H9 (cell line): ENCODE data around the gene FASLG. TPM values are rescaled to one million over a fixed set of nuclear protein-coding genes. Genes with fewer than 3 reads are reported as not detected.

Source experiments
- DNase-seq: peaks from one replicate; pipeline ENCODE4 v3.0.0-alpha.2; 2017
- H2AFZ ChIP-seq: one replicate; pipeline ENCODE4 v1.6.1; 2013; ENCODE audit warnings: mild to moderate bottlenecking, low read length, control low read depth, moderate library complexity
- H2AK5ac ChIP-seq: 2 replicates; pipeline ENCODE4 v1.6.1; 2013; ENCODE audit warnings: low read length, control low read depth, mixed read lengths; ENCODE audit not compliant: insufficient read length
- H2BK120ac ChIP-seq: one replicate; pipeline ENCODE4 v1.6.1; 2013; ENCODE audit warnings: low read depth, mild to moderate bottlenecking, low read length, control low read depth, inconsistent platforms; ENCODE audit not compliant: poor library complexity, severe bottlenecking
- H2BK12ac ChIP-seq: 2 replicates; pipeline ENCODE4 v1.6.1; 2013; ENCODE audit warnings: low read length, control low read depth, mixed read lengths, low read depth; ENCODE audit not compliant: insufficient read length
- H2BK15ac ChIP-seq: 2 replicates; pipeline ENCODE4 v1.6.1; 2013; ENCODE audit warnings: low read depth, low read length, control low read depth
- H2BK20ac ChIP-seq: one replicate; pipeline ENCODE4 v1.6.1; 2013; ENCODE audit warnings: low read depth, mild to moderate bottlenecking, low read length, control low read depth, inconsistent platforms; ENCODE audit not compliant: poor library complexity, severe bottlenecking
- H2BK5ac ChIP-seq: 2 replicates; pipeline ENCODE4 v1.6.1; 2013; ENCODE audit warnings: low read length, control low read depth, mixed read lengths; ENCODE audit not compliant: insufficient read length
- H3K14ac ChIP-seq: 2 replicates; pipeline ENCODE4 v1.6.1; 2013; ENCODE audit warnings: low read length, control low read depth; ENCODE audit not compliant: insufficient read depth
- H3K18ac ChIP-seq: 2 replicates; pipeline ENCODE4 v1.6.1; 2013; ENCODE audit warnings: low read depth, mild to moderate bottlenecking, mixed read lengths, low read length, control low read depth; ENCODE audit not compliant: insufficient read length
- H3K23ac ChIP-seq: 2 replicates; pipeline ENCODE4 v1.6.1; 2013; ENCODE audit warnings: low read length, control low read depth, mixed read lengths, low read depth; ENCODE audit not compliant: insufficient read length
- H3K23me2 ChIP-seq: 2 replicates; pipeline ENCODE4 v1.6.1; 2013; ENCODE audit warnings: low read depth, mild to moderate bottlenecking, mixed read lengths, low read length, control low read depth; ENCODE audit not compliant: insufficient read length, poor library complexity, severe bottlenecking
- H3K27ac ChIP-seq: 2 replicates; pipeline ENCODE4 v1.5.1; 2013; ENCODE audit warnings: low read length, control low read depth, mixed read lengths, low read depth; ENCODE audit not compliant: insufficient read length
- H3K27me3 ChIP-seq: 2 replicates; pipeline ENCODE4 v1.6.1; 2013; ENCODE audit warnings: low read length, control low read depth, inconsistent platforms; ENCODE audit not compliant: insufficient read depth
- H3K4ac ChIP-seq: 2 replicates; pipeline ENCODE4 v1.6.1; 2013; ENCODE audit warnings: low read depth, mild to moderate bottlenecking, control low read depth, inconsistent platforms, low read length, moderate library complexity
- H3K4me1 ChIP-seq: 2 replicates; pipeline ENCODE4 v1.6.1; 2013; ENCODE audit warnings: low read length, control low read depth, inconsistent platforms; ENCODE audit not compliant: insufficient read depth
- H3K4me2 ChIP-seq: 2 replicates; pipeline ENCODE4 v1.6.1; 2013; ENCODE audit warnings: low read length, control low read depth, mixed read lengths; ENCODE audit not compliant: insufficient read length, insufficient read depth
- H3K56ac ChIP-seq: 2 replicates; pipeline ENCODE4 v1.6.1; 2013; ENCODE audit warnings: low read depth, mild to moderate bottlenecking, mixed read lengths, low read length, control low read depth; ENCODE audit not compliant: insufficient read length
- H3K79me1 ChIP-seq: 2 replicates; pipeline ENCODE4 v1.6.1; 2013; ENCODE audit warnings: low read depth, mild to moderate bottlenecking, moderate library complexity, low read length, control low read depth, inconsistent platforms; ENCODE audit not compliant: insufficient read depth, poor library complexity, severe bottlenecking
- H3K79me2 ChIP-seq: 2 replicates; pipeline ENCODE4 v1.6.1; 2013; ENCODE audit warnings: low read length, control low read depth, inconsistent platforms; ENCODE audit not compliant: insufficient read depth
- H3K9ac ChIP-seq: 2 replicates; pipeline ENCODE4 v1.6.1; 2013; ENCODE audit warnings: low read length, control low read depth, mixed read lengths; ENCODE audit not compliant: insufficient read length; ENCODE audit errors: extremely low read depth
- H3K9me3 ChIP-seq: one replicate; pipeline ENCODE4 v1.6.1; 2013; ENCODE audit warnings: low read depth, low read length, inconsistent platforms; ENCODE audit not compliant: control insufficient read depth
- H3T11ph ChIP-seq: one replicate; pipeline ENCODE4 v1.6.1; 2013; ENCODE audit warnings: mild to moderate bottlenecking, low read length, control low read depth, inconsistent platforms
- H4K20me1 ChIP-seq: one replicate; pipeline ENCODE4 v1.6.1; 2013; ENCODE audit not compliant: control insufficient read depth, insufficient read length, insufficient read depth
- H4K5ac ChIP-seq: 2 replicates; pipeline ENCODE4 v1.6.1; 2013; ENCODE audit warnings: low read depth, mild to moderate bottlenecking, mixed read lengths, low read length, control low read depth; ENCODE audit not compliant: insufficient read length
- H4K8ac ChIP-seq: replicated peaks from 2 replicates; pipeline ENCODE4 v1.6.1; 2013; ENCODE audit warnings: low read length, control low read depth, mixed read lengths, low read depth; ENCODE audit not compliant: insufficient read length
- H4K91ac ChIP-seq: 2 replicates; pipeline ENCODE4 v1.6.1; 2013; ENCODE audit warnings: low read depth, mild to moderate bottlenecking, moderate library complexity, mixed read lengths, low read length, control low read depth; ENCODE audit not compliant: insufficient read length
- H3K27ac Mint-ChIP-seq, 3 experiments: 2 replicates in 2 of 3; 3 replicates in 1 of 3; pipeline ENCODE4 v1.8.0; 2020 to 2021; ENCODE audit warnings: mixed read lengths in 3 of 3, mild to moderate bottlenecking in 1 of 3, moderate library complexity in 1 of 3
- H3K27me3 Mint-ChIP-seq: 2 replicates; pipeline ENCODE4 v1.8.0; 2021; ENCODE audit warnings: low read depth, mild to moderate bottlenecking, moderate library complexity, mixed read lengths
- H3K36me3 Mint-ChIP-seq, 3 experiments: 2 replicates in 2 of 3; 3 replicates in 1 of 3; pipeline ENCODE4 v1.8.0; 2020 to 2021; ENCODE audit warnings: low read depth in 3 of 3, mixed read lengths in 3 of 3; ENCODE audit not compliant: insufficient read depth in 1 of 3
- H3K4me1 Mint-ChIP-seq, 2 experiments: 2 replicates each; pipeline ENCODE4 v1.8.0; 2020; ENCODE audit warnings: mixed read lengths in 2 of 2
- H3K4me3 Mint-ChIP-seq, 2 experiments: 2 replicates in 1 of 2; 3 replicates in 1 of 2; pipeline ENCODE4 v1.8.0; 2020 to 2021; ENCODE audit warnings: mild to moderate bottlenecking in 2 of 2, mixed read lengths in 2 of 2, moderate library complexity in 1 of 2
- H3K9me3 Mint-ChIP-seq, 2 experiments: 2 replicates in 1 of 2; 3 replicates in 1 of 2; pipeline ENCODE4 v1.8.0; 2020; ENCODE audit warnings: mild to moderate bottlenecking in 2 of 2, mixed read lengths in 2 of 2, moderate library complexity in 1 of 2
- WGBS: extraction: QIAGEN DNeasy Blood & Tissue Kit; methylation state at CpG from one replicate; pipeline ENCODE4 v1.1.7; 2013; ENCODE audit warnings: missing lambda C conversion rate, low lambda C conversion rate, mixed read lengths; ENCODE audit not compliant: insufficient read length; ENCODE audit errors: extremely low coverage; 5-methylcytosine and 5-hydroxymethylcytosine counted together
- total RNA-seq: library from RNA; stranded (reverse); gene quantifications from 2 replicates; pipeline ENCODE4 v1.2.1, GENCODE V29; 2021
- TF ChIP-seq, protein P1 (sequence below): fragments of 200-600 bp; sonication (generic); conservative IDR thresholded peaks from 3 replicates; pipeline ENCODE4 v1.8.0; 2021; ENCODE audit warnings: antibody characterized with exemption, mild to moderate bottlenecking

The FASLG gene
- total RNA-seq, 1 experiment from 2014 or later = not detected

DNA sequence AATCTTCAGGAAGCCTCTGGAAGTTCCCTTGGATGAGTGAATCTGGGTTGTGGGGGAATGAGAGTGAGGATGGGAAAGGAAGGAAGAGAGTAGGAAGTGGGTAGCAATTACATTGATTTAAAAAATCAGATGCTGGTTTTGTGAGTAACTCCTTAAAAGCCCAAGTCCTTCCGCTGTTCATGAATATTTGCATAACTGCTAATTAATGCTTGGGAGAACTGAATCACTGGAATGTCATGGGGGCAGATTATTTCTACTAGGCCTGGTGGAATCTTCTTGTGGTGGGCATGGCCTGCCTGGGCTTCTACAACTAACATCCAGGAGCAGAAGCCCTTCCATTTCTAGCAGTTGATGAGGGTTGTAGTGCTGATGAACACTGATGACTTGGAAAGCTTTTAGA lies 52.7 kb downstream of the FASLG start:
- H3K4ac ChIP-seq = no peak overlapping the region
- H2BK5ac ChIP-seq = no peak overlapping the region
- TF ChIP-seq, protein P1, sequence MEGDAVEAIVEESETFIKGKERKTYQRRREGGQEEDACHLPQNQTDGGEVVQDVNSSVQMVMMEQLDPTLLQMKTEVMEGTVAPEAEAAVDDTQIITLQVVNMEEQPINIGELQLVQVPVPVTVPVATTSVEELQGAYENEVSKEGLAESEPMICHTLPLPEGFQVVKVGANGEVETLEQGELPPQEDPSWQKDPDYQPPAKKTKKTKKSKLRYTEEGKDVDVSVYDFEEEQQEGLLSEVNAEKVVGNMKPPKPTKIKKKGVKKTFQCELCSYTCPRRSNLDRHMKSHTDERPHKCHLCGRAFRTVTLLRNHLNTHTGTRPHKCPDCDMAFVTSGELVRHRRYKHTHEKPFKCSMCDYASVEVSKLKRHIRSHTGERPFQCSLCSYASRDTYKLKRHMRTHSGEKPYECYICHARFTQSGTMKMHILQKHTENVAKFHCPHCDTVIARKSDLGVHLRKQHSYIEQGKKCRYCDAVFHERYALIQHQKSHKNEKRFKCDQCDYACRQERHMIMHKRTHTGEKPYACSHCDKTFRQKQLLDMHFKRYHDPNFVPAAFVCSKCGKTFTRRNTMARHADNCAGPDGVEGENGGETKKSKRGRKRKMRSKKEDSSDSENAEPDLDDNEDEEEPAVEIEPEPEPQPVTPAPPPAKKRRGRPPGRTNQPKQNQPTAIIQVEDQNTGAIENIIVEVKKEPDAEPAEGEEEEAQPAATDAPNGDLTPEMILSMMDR = no peak
- H2BK15ac ChIP-seq = no peak overlapping the region
- no peaks in the 10 kb centered on the region for H3K79me2 ChIP-seq
- H2BK12ac ChIP-seq = no peak overlapping the region
- WGBS = no CpG with 5 or more reads among the region's 1 CpG
- H3K27me3 ChIP-seq = no peaks in the 10 kb centered on the region
- no peak overlapping the region for H2AK5ac ChIP-seq
- no peak overlapping the region for H3K18ac ChIP-seq
- H3K36me3 Mint-ChIP-seq = no peaks in the 10 kb centered on the region
- no peak overlapping the region for H3K4me3 Mint-ChIP-seq
- H4K8ac ChIP-seq = no peak overlapping the region
- H3K79me1 ChIP-seq = no peaks in the 10 kb centered on the region
- H3K27ac ChIP-seq = no peak overlapping the region
- no peak for DNase-seq
- H3K23ac ChIP-seq = no peak overlapping the region
- H2AFZ ChIP-seq = no peak overlapping the region
- H3K56ac ChIP-seq = no peak overlapping the region
- H3K9me3 Mint-ChIP-seq = no peaks in the 10 kb centered on the region
- H3K9ac ChIP-seq = no peak overlapping the region
- H3K9me3 ChIP-seq = no peaks in the 10 kb centered on the region
- H3K27me3 Mint-ChIP-seq = no peaks in the 10 kb centered on the region
- no peaks in the 10 kb centered on the region for H4K20me1 ChIP-seq
- no peaks in the 10 kb centered on the region for H3K23me2 ChIP-seq
- no peak overlapping the region for H3K14ac ChIP-seq
- H3K4me1 Mint-ChIP-seq = peaks cover 16 to 30% of the 10 kb centered on the region in 2 experiments
- no peak overlapping the region for H3T11ph ChIP-seq
- H3K4me2 ChIP-seq = no peak overlapping the region
- no peak overlapping the region for H2BK20ac ChIP-seq
- no peak overlapping the region for H3K27ac Mint-ChIP-seq
- no peak overlapping the region for H4K5ac ChIP-seq
- no peak overlapping the region for H4K91ac ChIP-seq
- no peak overlapping the region for H2BK120ac ChIP-seq
- peaks cover 3% of the 10 kb centered on the region; the same call in 1 of the 2 replicates for H3K4me1 ChIP-seq
